Measurements from ENCODE around the gene MAZ. TPM values are rescaled to one million over a fixed set of nuclear protein-coding genes. Genes with fewer than 3 reads are reported as not detected.

The MAZ gene
- total RNA-seq, 1 experiment from 2014 or later: 256 TPM

- H3K27me3 ChIP-seq (ENCODE audit: insufficient read depth, low read length): no peaks in the 10 kb centered on the region
- H3K27ac ChIP-seq (ENCODE audit: low read depth, low read length): peak overlapping the region; percentile 98
- POLR2A ChIA-PET: interaction anchor here (1.0 to 1.6 kb wide), 2 partner anchors 10 to 28 kb away, joined by 3 to 6 read pairs; partner anchors contain the start of gene KIF22
- TF ChIP-seq ZBTB33 (IDR thresholded peaks at IDR 0.05; ENCODE audit: extremely low read depth, insufficient replicate concordance, low read length): no peak
- TF ChIP-seq POLR2AphosphoS5 (IDR thresholded peaks at IDR 0.05; ENCODE audit: low read depth, low read length): no peak
- no peak for TF ChIP-seq JUND (IDR thresholded peaks at IDR 0.05)
- TF ChIP-seq EGR1 (IDR thresholded peaks at IDR 0.05; ENCODE audit: low read depth): no peak
- no peak for TF ChIP-seq POLR2A (IDR thresholded peaks at IDR 0.05; ENCODE audit: borderline replicate concordance, extremely low read depth, insufficient read depth, insufficient read length)
- no peak for TF ChIP-seq TCF7L2 (IDR thresholded peaks at IDR 0.05; ENCODE audit: borderline replicate concordance, extremely low read depth, insufficient read depth, insufficient read length)
- TF ChIP-seq SIN3A (IDR thresholded peaks at IDR 0.05; ENCODE audit: low read depth): no peak
- TF ChIP-seq, protein P1, sequence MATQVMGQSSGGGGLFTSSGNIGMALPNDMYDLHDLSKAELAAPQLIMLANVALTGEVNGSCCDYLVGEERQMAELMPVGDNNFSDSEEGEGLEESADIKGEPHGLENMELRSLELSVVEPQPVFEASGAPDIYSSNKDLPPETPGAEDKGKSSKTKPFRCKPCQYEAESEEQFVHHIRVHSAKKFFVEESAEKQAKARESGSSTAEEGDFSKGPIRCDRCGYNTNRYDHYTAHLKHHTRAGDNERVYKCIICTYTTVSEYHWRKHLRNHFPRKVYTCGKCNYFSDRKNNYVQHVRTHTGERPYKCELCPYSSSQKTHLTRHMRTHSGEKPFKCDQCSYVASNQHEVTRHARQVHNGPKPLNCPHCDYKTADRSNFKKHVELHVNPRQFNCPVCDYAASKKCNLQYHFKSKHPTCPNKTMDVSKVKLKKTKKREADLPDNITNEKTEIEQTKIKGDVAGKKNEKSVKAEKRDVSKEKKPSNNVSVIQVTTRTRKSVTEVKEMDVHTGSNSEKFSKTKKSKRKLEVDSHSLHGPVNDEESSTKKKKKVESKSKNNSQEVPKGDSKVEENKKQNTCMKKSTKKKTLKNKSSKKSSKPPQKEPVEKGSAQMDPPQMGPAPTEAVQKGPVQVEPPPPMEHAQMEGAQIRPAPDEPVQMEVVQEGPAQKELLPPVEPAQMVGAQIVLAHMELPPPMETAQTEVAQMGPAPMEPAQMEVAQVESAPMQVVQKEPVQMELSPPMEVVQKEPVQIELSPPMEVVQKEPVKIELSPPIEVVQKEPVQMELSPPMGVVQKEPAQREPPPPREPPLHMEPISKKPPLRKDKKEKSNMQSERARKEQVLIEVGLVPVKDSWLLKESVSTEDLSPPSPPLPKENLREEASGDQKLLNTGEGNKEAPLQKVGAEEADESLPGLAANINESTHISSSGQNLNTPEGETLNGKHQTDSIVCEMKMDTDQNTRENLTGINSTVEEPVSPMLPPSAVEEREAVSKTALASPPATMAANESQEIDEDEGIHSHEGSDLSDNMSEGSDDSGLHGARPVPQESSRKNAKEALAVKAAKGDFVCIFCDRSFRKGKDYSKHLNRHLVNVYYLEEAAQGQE (IDR thresholded peaks at IDR 0.05; ENCODE audit: low read depth): no peak
- TF ChIP-seq ELF1 (IDR thresholded peaks at IDR 0.05; ENCODE audit: borderline replicate concordance, low read depth): no peak
- no peak for TF ChIP-seq SRF (IDR thresholded peaks at IDR 0.05; ENCODE audit: low read depth)
- TF ChIP-seq ATF3 (IDR thresholded peaks at IDR 0.05): no peak
- no peak for TF ChIP-seq CTCF (IDR thresholded peaks at IDR 0.05 in 2 of 3, conservative IDR thresholded peaks at IDR 0.05 in 1 of 3; ENCODE audit: borderline replicate concordance in 1 of 3, insufficient read depth in 1 of 3, low read depth in 2 of 3, low read length in 2 of 3)
- no peak for TF ChIP-seq ZFX (IDR thresholded peaks at IDR 0.05)
- no peak for TF ChIP-seq FOSL1 (IDR thresholded peaks at IDR 0.05; ENCODE audit: low read depth)
- no peak for TF ChIP-seq CBX3 (IDR thresholded peaks at IDR 0.05; ENCODE audit: low read depth)
- TF ChIP-seq EZH2phosphoT487 (IDR thresholded peaks at IDR 0.05; ENCODE audit: borderline replicate concordance): no peak
- no peak for TF ChIP-seq SP1 (IDR thresholded peaks at IDR 0.05; ENCODE audit: low read depth)
- TF ChIP-seq ZNF274 (IDR thresholded peaks at IDR 0.05; ENCODE audit: low read depth, low read length): no peak
- TF ChIP-seq YY1 (IDR thresholded peaks at IDR 0.05; ENCODE audit: extremely low read depth, insufficient replicate concordance, low read depth, low read length): no peak
- RAD21 ChIA-PET (ENCODE audit: low non-redundant PET in 1 of 2, low total read pairs in 2 of 2, uncharacterized antibody in 2 of 2, unreplicated experiment in 2 of 2): no interaction called here
- intact Hi-C loops (cut with micrococcal nuclease): loop anchor here (5.0 kb wide), 1 partner anchor 44 kb away; the partner anchor contains the start of gene CDIPT
- H3K36me3 ChIP-seq (ENCODE audit: control insufficient read depth in 1 of 2, insufficient read depth in 2 of 2, low read length in 2 of 2): peaks cover 0 to 8% of the 10 kb centered on the region in 2 experiments; a peak in 2 of 4 replicates
- peak overlapping the region; percentile 97 for H3K9ac ChIP-seq (ENCODE audit: low read length)
- DNase-seq (ENCODE audit: low read depth, low spot score): no peak
- CTCF ChIA-PET: interaction anchor here (0.7 to 1.5 kb wide), 3 partner anchors 10 to 117 kb away, joined by 5 to 11 read pairs (median 5); no protein-coding TSS in a partner anchor
- peaks cover 61% of the 10 kb centered on the region for H3K79me2 ChIP-seq (ENCODE audit: insufficient read depth, low read length)
- H3K9me3 ChIP-seq (ENCODE audit: control insufficient read depth in 1 of 2, insufficient read depth in 1 of 2, low read depth in 1 of 2, low read length in 2 of 2): no peaks in the 10 kb centered on the region
- peak overlapping the region; percentile 78 for H3K4me2 ChIP-seq (ENCODE audit: low read length)
- H3K4me3 ChIP-seq (replicated peaks in 1 of 2; ENCODE audit: low read depth in 1 of 2, low read length in 2 of 2): peak overlapping the region; percentile 87 to 98
- no peak overlapping the region for H2AFZ ChIP-seq (ENCODE audit: low read depth, low read length, poor library complexity, severe bottlenecking)
- H3K4me1 ChIP-seq (ENCODE audit: control insufficient read depth in 1 of 2, insufficient read depth in 2 of 2, low read length in 2 of 2): peaks cover 42 to 79% of the 10 kb centered on the region in 2 experiments
- BruUV-seq (replicated peaks): no TSS peak
- H4K20me1 ChIP-seq (ENCODE audit: insufficient read depth): no peaks in the 10 kb centered on the region; the same call in 1 of the 2 replicates
- no peak for ATAC-seq
- no peaks in the 10 kb centered on the region for H3K9me2 ChIP-seq (ENCODE audit: insufficient read depth)
Measured at GRCh38 chr16:29818082-29818481, 11.8 kb downstream of the MAZ start.
